HG03457 (cell line): ENCODE data around the gene NFU1.

Experiments used
- ATAC-seq: cut with Tn5 transposase; IDR thresholded peaks from one replicate; pipeline ENCODE4 v1.9.1; 2021; ENCODE audit warnings: moderate number of reproducible peaks; ENCODE audit not compliant: unreplicated experiment

NFU1 gene

DNA sequence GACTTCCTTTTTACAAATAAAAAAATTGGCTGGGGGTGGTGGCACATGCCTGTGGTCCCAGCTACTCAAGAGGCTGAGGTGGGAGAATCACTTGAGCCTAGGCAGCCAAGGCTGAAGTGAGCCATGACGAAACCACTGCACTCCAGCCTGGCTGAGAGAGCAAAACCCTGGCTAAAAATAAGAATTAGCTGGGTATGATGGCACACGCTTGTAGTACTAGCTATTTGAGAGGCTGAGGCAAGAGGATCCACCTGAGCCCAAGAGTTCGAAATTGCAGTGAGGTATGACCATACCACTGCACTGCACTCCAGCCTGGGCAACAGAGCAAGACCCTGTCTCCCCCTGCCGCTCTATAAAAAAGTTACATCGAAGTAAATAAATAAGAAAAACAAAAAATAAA is 83.9 kb downstream of the NFU1 start:
- no peak for ATAC-seq

DNA sequence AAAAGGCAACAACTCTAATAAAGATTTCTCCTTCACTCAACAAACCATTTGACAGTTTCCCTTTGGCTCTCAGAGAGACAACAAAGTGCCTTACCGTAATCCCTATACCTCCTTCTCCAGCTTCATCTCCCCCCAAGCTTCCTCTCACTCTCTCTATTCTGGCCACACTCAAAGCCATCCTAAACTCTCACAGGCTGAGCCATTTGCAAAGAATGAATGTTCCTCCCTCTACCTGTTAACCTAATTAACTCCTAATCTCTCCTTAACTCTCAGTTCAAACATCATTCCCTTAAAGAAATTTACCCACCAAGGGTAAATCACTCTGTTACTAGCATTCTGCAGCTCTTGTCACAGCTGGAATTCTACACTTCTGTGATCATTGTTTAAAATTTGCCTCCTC is 88.5 kb downstream of the NFU1 start:
- no peak for ATAC-seq
